Pancreas (tissue), 10 donors: ENCODE measurements around the gene PLA2G2C. TPM values are rescaled to one million over a fixed set of nuclear protein-coding genes. Genes with fewer than 3 reads are reported as not detected.
A peak's percentile ranks its signal among the peaks of the same experiment; 100 is the strongest.
"Not testable (repeated sequence)": the region's sequence is repeated elsewhere in the genome, so short reads cannot be mapped to it uniquely, and the experiment has no call there.

Source experiments
- ATAC-seq, 4 donors: fragments of 200-7000 bp; cut with Tn5 transposase; one replicate each; pipeline versions ENCODE4 v1.8.0 to v1.9.1; 2020; ENCODE audit warnings: mild to moderate bottlenecking in 4 of 4, moderate library complexity in 4 of 4
- DNase-seq, 6 donors: peaks; one replicate each; pipeline ENCODE4 v3.0.0-alpha.2; 2020
- FAIRE-seq: peaks from 2 replicates; lab custom pipeline; 2012; peaks lifted over from hg19 to GRCh38; lab: Jason Lieb, UNC
- H3K27ac ChIP-seq, 4 donors: fragments of 200-600 bp; sonication (generic); 1 replicate in 3 of 4; 2 replicates in 1 of 4; pipeline versions ENCODE4 v1.5.0 to v1.8.0; 2020
- H3K27me3 ChIP-seq, 4 donors: fragments of 200-600 bp; one replicate each; pipeline ENCODE4 v1.8.0; 2021
- H3K36me3 ChIP-seq, 3 donors: fragments of 200-600 bp; sonication (generic) in 1 of 3; one replicate each; pipeline versions ENCODE4 v1.5.0 to v1.8.0; 2020 to 2021
- H3K4me1 ChIP-seq, 3 donors: fragments of 200-600 bp; one replicate each; pipeline ENCODE4 v1.8.0; 2021
- H3K4me3 ChIP-seq, 4 donors: fragments of 200-600 bp; sonication (generic) in 2 of 4; one replicate each; pipeline versions ENCODE4 v1.5.0 to v1.8.0; 2020 to 2021
- H3K9me3 ChIP-seq, 4 donors: fragments of 200-600 bp; one replicate each; pipeline ENCODE4 v1.8.0; 2021
- CTCF ChIP-seq, 4 donors: fragments of 200-600 bp; sonication (generic) in 3 of 4; IDR thresholded peaks; one replicate each; pipeline versions ENCODE4 v1.5.0 to v1.8.0; 2021; ENCODE audit warnings: antibody characterized with exemption in 4 of 4
- WGBS, 2 donors: extraction: QIAGEN DNeasy Blood & Tissue Kit; methylation state at CpG; one replicate each; pipeline ENCODE4 v1.1.7; 2013; 5-methylcytosine and 5-hydroxymethylcytosine counted together
- intact Hi-C, 3 donors: fragments of 100-400 bp; cut with DNase I; formaldehyde crosslinking; loops; one replicate each; pipeline versions ENCODE4 v1.11.1 to v1.14.2; 2022
- polyA plus RNA-seq, 2 donors: library from polyadenylated mRNA; stranded (reverse); fragments of 200-250 nt; gene quantifications; one replicate each; pipeline ENCODE4 v1.2.3, GENCODE V29; 2013
- total RNA-seq, 6 donors: library from RNA; stranded (reverse); fragmentation: NEBNext Ultra II Directional in 4 of 6; extraction: Animal tissue kit (Norgen Biotek cat#: 25700) in 4 of 6; gene quantifications; one replicate each; pipeline versions ENCODE4 v1.2.1 to v1.2.4, GENCODE V29; 2021 to 2023
- donor health status: healthy with polysubstance abuse.
- donor health status: DM: no; HTN: no; CAD: no; lungs with moderate emphysema.
- donor health status: DM: no; HTN: no; CAD: no.
- donor health status: control.
- donor health status: control.
- donor health status: Bipolar disorder and iron deficiency.
- donor health status: DM: yes; HTN: yes; CAD: no.
- donor health status: DM: no; HTN: no; CAD: no.
- donor health status: DM: no; HTN: no; CAD: no.
- donor health status: DM: yes; HTN: yes; CAD: no.

Gene PLA2G2C
- total and polyA plus RNA-seq, 8 donors = not detected

GRCh38 chr1:20223106-20223505, 36.8 kb upstream of the PLA2G2C start:
- intact Hi-C loops = no loop called here
- no peak for TF ChIP-seq CTCF (IDR thresholded peaks at IDR 0.05)
- Histone ChIP-seq H3K36me3 (no peaks in the 10 kb centered on the region), H3K4me1 (no peaks in the 10 kb centered on the region), H3K4me3 (no peak overlapping the region), H3K27ac (no peak overlapping the region), H3K27me3 (peaks cover 0 to 5% (median 0%) of the 10 kb centered on the region in 4 donors), H3K9me3 (no peaks in the 10 kb centered on the region)
- FAIRE-seq (no peak), ATAC-seq (no peak), DNase-seq (no peak)
- 90 to 94% methylated on average over 2 of the region's 2 CpGs for WGBS, 2 donors

- no peak overlapping the region for H3K4me3 ChIP-seq
- no peak for DNase-seq
- intact Hi-C loops = no loop called here
- peaks cover 0 to 5% (median 0%) of the 10 kb centered on the region in 4 donors for H3K27me3 ChIP-seq
- H3K36me3 ChIP-seq = no peaks in the 10 kb centered on the region
- H3K4me1 ChIP-seq = no peaks in the 10 kb centered on the region
- FAIRE-seq = no peak
- no peak overlapping the region for H3K27ac ChIP-seq
- WGBS, 2 donors = 40 to 44% methylated on average over 5 of the region's 5 CpGs
- ATAC-seq = peak in 2 of 4 donors; percentile 27 to 29
- no peak for TF ChIP-seq CTCF (IDR thresholded peaks at IDR 0.05)
- H3K9me3 ChIP-seq = no peaks in the 10 kb centered on the region
Measured at GRCh38 chr1:20220036-20220435, 33.7 kb upstream of the PLA2G2C start.

GRCh38 chr1:20219053-20219452, 32.7 kb upstream of the PLA2G2C start:
- H3K9me3 ChIP-seq, H3K4me3 ChIP-seq, H3K4me1 ChIP-seq, intact Hi-C loops, ATAC-seq, H3K27me3 ChIP-seq, H3K36me3 ChIP-seq, DNase-seq, H3K27ac ChIP-seq, FAIRE-seq: not testable (repeated sequence)
- WGBS, 2 donors = 69 to 79% methylated on average over 6 of the region's 6 CpGs

- H3K9me3 ChIP-seq = no peaks in the 10 kb centered on the region
- no peak overlapping the region for H3K27ac ChIP-seq
- FAIRE-seq (no peak), ATAC-seq (peak in 1 of 4 donors; percentile 46), DNase-seq (no peak)
- 74 to 85% methylated on average over 1 of the region's 1 CpG for WGBS, 2 donors
- peaks cover 0 to 7% (median 0%) of the 10 kb centered on the region in 3 donors for H3K4me1 ChIP-seq
- H3K4me3 ChIP-seq = no peak overlapping the region
- TF ChIP-seq CTCF (IDR thresholded peaks at IDR 0.05) = no peak
- H3K36me3 ChIP-seq = no peaks in the 10 kb centered on the region
- intact Hi-C loops = no loop called here
- H3K27me3 ChIP-seq = no peaks in the 10 kb centered on the region
Measured at GRCh38 chr1:20216574-20216973, 30.3 kb upstream of the PLA2G2C start.

GRCh38 chr1:20215716-20216115, 29.4 kb upstream of the PLA2G2C start:
- intact Hi-C loops = no loop called here
- H3K9me3 ChIP-seq = no peaks in the 10 kb centered on the region
- peaks cover 0 to 7% (median 0%) of the 10 kb centered on the region in 3 donors for H3K4me1 ChIP-seq
- ATAC-seq = no peak
- no peak overlapping the region for H3K27ac ChIP-seq
- FAIRE-seq = no peak
- H3K4me3 ChIP-seq = no peak overlapping the region
- H3K27me3 ChIP-seq = no peaks in the 10 kb centered on the region
- TF ChIP-seq CTCF (IDR thresholded peaks at IDR 0.05) = no peak
- H3K36me3 ChIP-seq = no peaks in the 10 kb centered on the region
- 41 to 53% methylated on average over 6 of the region's 6 CpGs for WGBS, 2 donors
- DNase-seq = no peak
